Activated CD4-positive, alpha-beta memory T cell treated with anti-CD3 and anti-CD28 coated beads for 36 hours (primary cell): ENCODE results near the gene IRF6. TPM values are rescaled to one million over a fixed set of nuclear protein-coding genes. Genes with fewer than 3 reads are reported as not detected.
A peak's percentile ranks its signal among the peaks of the same experiment; 100 is the strongest.

ENCODE experiments used
- CTCF ChIA-PET: fragments of 350-600 bp; sonication (Branson Sonifier 250); formaldehyde crosslinking; loops from one replicate; lab custom pipeline; 2021; ENCODE audit warnings: antibody characterized with exemption, inconsistent platforms; lab: Charles Lee
- POLR2A ChIA-PET: fragments of 350-600 bp; sonication (Branson Sonifier 250); formaldehyde crosslinking; loops from one replicate; lab custom pipeline; 2021; ENCODE audit warnings: antibody characterized with exemption; lab: Charles Lee
- DNase-seq: peaks from one replicate; pipeline ENCODE4 v3.0.0-alpha.2; 2020
- H3K27ac Mint-ChIP-seq: one replicate; pipeline ENCODE4 v1.8.0; 2021; ENCODE audit warnings: mixed read lengths
- H3K27me3 Mint-ChIP-seq: one replicate; pipeline ENCODE4 v1.8.0; 2021; ENCODE audit warnings: mixed read lengths
- H3K36me3 Mint-ChIP-seq: one replicate; pipeline ENCODE4 v1.8.0; 2021; ENCODE audit warnings: mixed read lengths
- H3K4me1 Mint-ChIP-seq: one replicate; pipeline ENCODE4 v1.8.0; 2021; ENCODE audit warnings: low read depth, mixed read lengths
- H3K4me3 Mint-ChIP-seq: one replicate; pipeline ENCODE4 v1.8.0; 2021; ENCODE audit warnings: mild to moderate bottlenecking, mixed read lengths
- H3K9me3 Mint-ChIP-seq: one replicate; pipeline ENCODE4 v1.8.0; 2021; ENCODE audit warnings: mixed read lengths
- intact Hi-C: fragments of 100-400 bp; cut with micrococcal nuclease; formaldehyde crosslinking; loops from one replicate; pipeline ENCODE4 v1.15.1; 2023
- total RNA-seq, 2 experiments: library from RNA; stranded (reverse); gene quantifications; one replicate each; pipeline ENCODE4 v1.2.3, GENCODE V29; 2021

IRF6 gene
- total RNA-seq, 2 experiments from 2014 or later = 0.07 to 0.31 TPM

- intact Hi-C loops = no loop called here
- peaks cover 82% of the 10 kb centered on the region for H3K36me3 Mint-ChIP-seq
- CTCF ChIA-PET = interaction anchor here (0.9 to 10.2 kb wide), 5 partner anchors 8 to 67 kb away, joined by 3 to 98 read pairs (median 4); no protein-coding TSS in a partner anchor
- no peak for DNase-seq
- POLR2A ChIA-PET = interaction anchor here (1.3 to 10.2 kb wide), 3 partner anchors 8 to 14 kb away, joined by 4 to 184 read pairs (median 33); no protein-coding TSS in a partner anchor
- H3K4me3 Mint-ChIP-seq = peak overlapping the region; percentile 94
- peaks cover 74% of the 10 kb centered on the region for H3K4me1 Mint-ChIP-seq
- H3K9me3 Mint-ChIP-seq = no peaks in the 10 kb centered on the region
- H3K27ac Mint-ChIP-seq = peak overlapping the region; percentile 99
- no peaks in the 10 kb centered on the region for H3K27me3 Mint-ChIP-seq
These were observed 46.0 kb downstream of the IRF6 start for GRCh38 chr1:209759829-209760359.

- ChIA-PET POLR2A (interaction anchor here (0.6 to 10.2 kb wide), 6 partner anchors 9 to 82 kb away, joined by 3 to 184 read pairs (median 4); no protein-coding TSS in a partner anchor), CTCF (interaction anchor here (3.8 to 10.2 kb wide), 2 partner anchors 9 to 10 kb away, joined by 26 to 98 read pairs; no protein-coding TSS in a partner anchor)
- peak; percentile 38 for DNase-seq
- no peaks in the 10 kb centered on the region for H3K27me3 Mint-ChIP-seq
- peaks cover 72% of the 10 kb centered on the region for H3K36me3 Mint-ChIP-seq
- intact Hi-C loops = no loop called here
- no peaks in the 10 kb centered on the region for H3K9me3 Mint-ChIP-seq
- H3K4me1 Mint-ChIP-seq = peaks cover 77% of the 10 kb centered on the region
- peak overlapping the region; percentile 94 for H3K4me3 Mint-ChIP-seq
- peak overlapping the region; percentile 99 for H3K27ac Mint-ChIP-seq
These were observed 47.5 kb downstream of the IRF6 start for GRCh38 chr1:209758400-209758799.

- Mint-ChIP-seq H3K27me3 (no peaks in the 10 kb centered on the region), H3K27ac (peak overlapping the region; percentile 99), H3K4me3 (peak overlapping the region; percentile 94), H3K4me1 (peaks cover 77% of the 10 kb centered on the region), H3K36me3 (peaks cover 56% of the 10 kb centered on the region), H3K9me3 (no peaks in the 10 kb centered on the region)
- DNase-seq = peak; percentile 60
- ChIA-PET CTCF (interaction anchor here (0.6 to 10.2 kb wide), 10 partner anchors 8 to 171 kb away, joined by 3 to 98 read pairs (median 4); no protein-coding TSS in a partner anchor), POLR2A (interaction anchor here (0.6 to 10.2 kb wide), 13 partner anchors 9 to 187 kb away, joined by 3 to 184 read pairs (median 6); partner anchors contain the start of genes C1orf74, HSD11B1 and UTP25)
- intact Hi-C loops = loop anchor here (1.0 to 2.0 kb wide), 3 partner anchors 11 to 584 kb away; partner anchors contain the start of gene C1orf74
These were observed 49.1 kb downstream of the IRF6 start for GRCh38 chr1:209756615-209757445.

- H3K27ac Mint-ChIP-seq = peak within 1 kb of the TSS; percentile 99
- H3K4me1 Mint-ChIP-seq = peaks cover 77% of the 10 kb centered on the region
- ChIA-PET CTCF (interaction anchor here (0.6 to 10.2 kb wide), 13 partner anchors 8 to 553 kb away, joined by 3 to 98 read pairs (median 4); partner anchors contain the start of gene C1orf74), POLR2A (interaction anchor here (0.6 to 10.2 kb wide), 13 partner anchors 8 to 187 kb away, joined by 3 to 184 read pairs (median 6); partner anchors contain the start of genes C1orf74 and UTP25)
- peak; percentile 90 for DNase-seq
- peaks cover 49% of the 10 kb centered on the region for H3K36me3 Mint-ChIP-seq
- H3K27me3 Mint-ChIP-seq = no peaks in the 10 kb centered on the region
- intact Hi-C loops = loop anchor here (1.0 to 2.0 kb wide), 3 partner anchors 12 to 585 kb away; partner anchors contain the start of gene C1orf74
- H3K9me3 Mint-ChIP-seq = no peaks in the 10 kb centered on the region
- H3K4me3 Mint-ChIP-seq = peak within 1 kb of the TSS; percentile 94
These were observed 49.9 kb downstream of the IRF6 start, which contains the start of gene TRAF3IP3 for GRCh38 chr1:209755926-209756614. TRAF3IP3 (plus strand) TSS chr1:209756053; CDS start chr1:209760040, 3,987 bp downstream.

- Mint-ChIP-seq H3K4me1 (peaks cover 76% of the 10 kb centered on the region), H3K36me3 (peaks cover 42% of the 10 kb centered on the region), H3K4me3 (peak overlapping the region; percentile 94), H3K9me3 (no peaks in the 10 kb centered on the region), H3K27me3 (no peaks in the 10 kb centered on the region), H3K27ac (peak overlapping the region; percentile 99)
- ChIA-PET CTCF (interaction anchor here (1.0 to 10.2 kb wide), 7 partner anchors 13 to 552 kb away, joined by 3 to 98 read pairs (median 4); partner anchors contain the start of gene C1orf74), POLR2A (interaction anchor here (0.6 to 10.2 kb wide), 11 partner anchors 9 to 186 kb away, joined by 3 to 184 read pairs (median 6); partner anchors contain the start of gene UTP25)
- DNase-seq = no peak
- intact Hi-C loops = no loop called here
These were observed 50.7 kb downstream of the IRF6 start for GRCh38 chr1:209755256-209755655.

GRCh38 chr1:209752890-209753289, 53.1 kb downstream of the IRF6 start:
- POLR2A ChIA-PET = interaction anchor here (0.9 to 10.2 kb wide), 7 partner anchors 15 to 78 kb away, joined by 3 to 184 read pairs (median 3); partner anchors contain the start of genes C1orf74 and G0S2
- H3K4me3 Mint-ChIP-seq = peak overlapping the region; percentile 62
- no peak for DNase-seq

GRCh38 chr1:209751627-209752231, 54.2 kb downstream of the IRF6 start:
- peaks cover 81% of the 10 kb centered on the region for H3K4me1 Mint-ChIP-seq
- H3K27ac Mint-ChIP-seq = peak overlapping the region; percentile 96
- POLR2A ChIA-PET = interaction anchor here (0.9 to 10.2 kb wide), 16 partner anchors 10 to 622 kb away, joined by 3 to 184 read pairs (median 4); partner anchors contain the start of genes G0S2 and HSD11B1

More at GRCh38 chr1:209752890-209753289, 53.1 kb downstream of the IRF6 start:
- Mint-ChIP-seq H3K36me3 (peaks cover 18% of the 10 kb centered on the region), H3K27me3 (no peaks in the 10 kb centered on the region), H3K4me1 (peaks cover 70% of the 10 kb centered on the region), H3K27ac (peak overlapping the region; percentile 96), H3K9me3 (no peaks in the 10 kb centered on the region)
- intact Hi-C loops = loop anchor here (1.0 to 5.0 kb wide), 4 partner anchors 29 to 579 kb away; partner anchors contain the start of genes C1orf74 and UTP25
- CTCF ChIA-PET = interaction anchor here (0.7 to 10.2 kb wide), 2 partner anchors 15 to 59 kb away, joined by 3 to 98 read pairs; no protein-coding TSS in a partner anchor

GRCh38 chr1:209749670-209750323, 56.1 kb downstream of the IRF6 start:
- Mint-ChIP-seq H3K4me1 (peaks cover 84% of the 10 kb centered on the region), H3K27ac (peak overlapping the region; percentile 90), H3K4me3 (peak overlapping the region; percentile 23), H3K9me3 (no peaks in the 10 kb centered on the region), H3K27me3 (no peaks in the 10 kb centered on the region), H3K36me3 (no peaks in the 10 kb centered on the region)
- no peak for DNase-seq
- intact Hi-C loops = loop anchor here (1.0 to 5.0 kb wide), 2 partner anchors 76 to 583 kb away; no protein-coding TSS in a partner anchor
- ChIA-PET POLR2A (interaction anchor here (1.2 to 6.3 kb wide), 4 partner anchors 14 to 33 kb away, joined by 3 to 35 read pairs (median 14); no protein-coding TSS in a partner anchor), CTCF (interaction anchor here (0.9 to 5.3 kb wide), 18 partner anchors 14 to 183 kb away, joined by 3 to 62 read pairs (median 16); partner anchors contain the start of genes C1orf74 and G0S2)

More at GRCh38 chr1:209751627-209752231, 54.2 kb downstream of the IRF6 start:
- Mint-ChIP-seq H3K4me3 (peak overlapping the region; percentile 62), H3K27me3 (no peaks in the 10 kb centered on the region), H3K36me3 (peaks cover 8% of the 10 kb centered on the region), H3K9me3 (no peaks in the 10 kb centered on the region)
- CTCF ChIA-PET = interaction anchor here (0.9 to 10.2 kb wide), 7 partner anchors 16 to 185 kb away, joined by 3 to 98 read pairs (median 5); partner anchors contain the start of gene UTP25
- intact Hi-C loops = loop anchor here (1.0 to 5.0 kb wide), 4 partner anchors 27 to 581 kb away; partner anchors contain the start of genes C1orf74 and UTP25
- DNase-seq = peak; percentile 71

- no peaks in the 10 kb centered on the region for H3K27me3 Mint-ChIP-seq
- ChIA-PET POLR2A (interaction anchor here (1.2 to 6.3 kb wide), 5 partner anchors 14 to 76 kb away, joined by 3 to 35 read pairs (median 3); no protein-coding TSS in a partner anchor), CTCF (interaction anchor here (0.8 to 5.3 kb wide), 32 partner anchors 8 to 182 kb away, joined by 3 to 62 read pairs (median 9); partner anchors contain the start of genes C1orf74 and TRAF3IP3)
- no peaks in the 10 kb centered on the region for H3K36me3 Mint-ChIP-seq
- H3K4me3 Mint-ChIP-seq = peak overlapping the region; percentile 23
- H3K9me3 Mint-ChIP-seq = no peaks in the 10 kb centered on the region
- H3K4me1 Mint-ChIP-seq = peaks cover 82% of the 10 kb centered on the region
- H3K27ac Mint-ChIP-seq = peak overlapping the region; percentile 90
- intact Hi-C loops = loop anchor here (1.0 kb wide), 1 partner anchor 76 kb away; no protein-coding TSS in a partner anchor
- DNase-seq = no peak
These were observed 56.7 kb downstream of the IRF6 start for GRCh38 chr1:209749205-209749604.
